Stimulated activated CD8-positive, alpha-beta memory T cell treated with anti-CD3 and anti-CD28 coated beads, Interleukin-15, amount 100 ng/mL, for 4 hours (primary cell): ENCODE data around the gene SGF29.
"Not testable (repeated sequence)": the region's sequence is repeated elsewhere in the genome, so short reads cannot be mapped to it uniquely, and the experiment has no call there.

ENCODE experiments used
- DNase-seq, 2 donors: peaks; one replicate each; pipeline ENCODE4 v3.0.0-alpha.2; 2020; ENCODE audit warnings: low read depth in 2 of 2

SGF29 gene

DNA sequence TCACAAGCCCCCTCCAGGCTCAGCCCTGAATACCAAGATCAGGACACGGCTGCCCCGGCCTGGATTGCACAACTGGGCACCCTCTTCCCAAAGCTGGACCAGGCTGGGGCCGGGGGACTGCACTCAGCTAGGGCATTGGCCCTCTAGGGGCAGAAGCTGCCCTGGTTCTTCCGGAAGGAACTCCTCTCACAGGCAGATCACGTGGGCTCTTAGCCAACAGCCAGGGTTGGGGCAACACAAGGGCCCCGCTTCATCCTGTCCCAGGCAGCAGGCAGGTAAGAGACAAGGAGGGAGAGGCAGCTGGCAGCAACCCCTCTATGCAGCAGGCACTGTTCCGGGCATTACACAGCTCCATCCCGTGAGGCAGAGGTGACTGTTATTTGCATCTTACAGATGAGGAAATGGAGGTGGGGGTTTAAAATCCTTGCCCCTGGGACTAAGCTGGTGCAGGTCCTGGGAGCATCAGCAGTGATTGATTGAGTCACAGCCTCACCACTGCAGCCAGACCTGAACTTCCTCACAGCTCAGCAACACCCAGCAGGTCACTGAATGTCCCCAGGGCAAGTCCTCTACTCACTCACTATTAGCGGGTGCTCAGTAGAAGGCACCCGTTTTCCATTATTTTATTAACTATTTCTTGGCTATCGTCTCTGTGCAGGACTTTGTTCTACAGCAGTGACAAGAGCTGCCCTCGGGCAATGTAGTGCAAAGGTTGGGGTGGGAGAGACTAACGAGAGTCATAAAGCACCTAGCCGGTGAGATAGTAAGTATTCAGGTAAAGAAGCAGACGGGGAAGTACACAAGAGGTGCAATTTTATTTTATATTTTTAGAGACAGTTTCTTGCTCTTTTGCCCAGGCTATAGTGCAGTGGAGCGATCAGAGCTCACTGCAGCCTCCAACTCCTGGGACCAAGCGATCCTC lies 58.9 kb downstream of the SGF29 start:
- DNase-seq: not testable (repeated sequence)

DNA sequence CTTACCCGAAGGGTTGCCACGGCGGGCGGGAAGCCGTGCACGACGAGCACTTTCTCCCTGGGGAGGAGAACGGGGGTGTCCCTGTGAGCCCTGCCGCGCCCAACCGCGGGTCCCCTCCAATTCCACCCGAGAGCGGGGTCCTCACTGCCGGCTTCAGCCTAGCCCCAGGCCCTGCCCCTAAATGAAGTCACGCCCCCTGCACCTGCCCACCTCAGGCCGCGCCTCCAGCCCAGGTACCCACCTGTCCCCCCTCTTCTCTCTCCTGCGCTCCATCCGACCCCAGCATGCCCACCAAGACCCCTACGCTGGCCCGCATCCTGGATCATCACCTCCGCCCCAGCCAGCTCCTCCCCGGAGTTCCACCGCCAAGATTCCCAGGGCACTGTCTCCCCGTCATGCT lies 60.2 kb downstream of the SGF29 start:
- DNase-seq: not testable (repeated sequence)

DNA sequence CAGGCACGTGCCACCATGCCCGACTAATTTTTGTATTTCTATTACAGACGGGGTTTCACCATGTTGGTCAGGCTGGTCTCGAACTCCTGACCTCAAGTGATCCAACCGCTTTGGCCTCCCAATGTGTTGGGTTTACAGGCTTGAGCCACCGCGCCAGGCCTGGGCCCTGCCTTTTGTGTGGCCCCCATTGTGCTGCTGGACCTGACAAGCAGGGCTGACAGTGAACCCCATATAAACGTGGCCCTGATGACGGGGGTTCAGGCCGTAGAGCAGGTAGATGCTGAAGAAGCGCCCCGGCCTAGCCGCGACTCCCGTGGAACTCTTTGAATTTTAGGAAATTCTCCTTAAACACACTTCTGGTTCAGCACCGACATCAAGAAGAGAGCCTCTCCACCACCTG lies 60.8 kb downstream of the SGF29 start:
- not testable (repeated sequence) for DNase-seq

DNA sequence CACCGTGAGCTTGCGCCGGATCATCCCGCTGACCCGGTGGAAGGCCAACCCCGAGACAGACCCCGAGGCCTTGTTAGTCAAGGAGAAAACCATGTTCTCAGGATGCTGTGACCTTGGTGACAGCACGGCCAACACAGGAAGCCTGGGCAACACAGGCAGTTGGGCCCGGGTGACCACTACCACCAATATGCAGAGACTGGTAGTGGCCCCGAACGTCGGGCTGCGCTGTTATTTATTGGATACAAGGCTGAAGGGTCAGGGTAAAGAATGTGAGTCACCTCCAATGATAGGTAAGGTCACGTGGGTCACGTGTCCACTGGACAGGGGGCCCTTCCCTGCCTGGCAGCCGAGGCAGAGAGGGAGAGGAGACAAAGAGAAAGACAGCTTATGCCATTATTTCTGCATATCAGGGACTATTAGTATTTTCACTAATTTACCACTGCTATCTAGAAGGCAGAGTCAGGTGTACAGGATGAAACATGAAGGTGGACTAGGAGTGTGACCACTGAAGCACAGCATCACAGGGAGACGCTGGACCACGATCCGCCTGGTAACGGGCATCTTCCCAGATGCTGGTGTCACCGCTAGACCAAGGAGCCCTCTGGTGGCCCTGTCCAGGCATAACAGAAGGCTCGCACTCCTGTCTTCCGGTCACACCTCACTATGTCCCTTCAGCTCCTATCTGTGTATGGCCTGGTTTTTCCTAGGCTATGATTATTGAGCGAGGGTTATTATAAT lies 61.9 kb downstream of the SGF29 start:
- DNase-seq: not testable (repeated sequence)

DNA sequence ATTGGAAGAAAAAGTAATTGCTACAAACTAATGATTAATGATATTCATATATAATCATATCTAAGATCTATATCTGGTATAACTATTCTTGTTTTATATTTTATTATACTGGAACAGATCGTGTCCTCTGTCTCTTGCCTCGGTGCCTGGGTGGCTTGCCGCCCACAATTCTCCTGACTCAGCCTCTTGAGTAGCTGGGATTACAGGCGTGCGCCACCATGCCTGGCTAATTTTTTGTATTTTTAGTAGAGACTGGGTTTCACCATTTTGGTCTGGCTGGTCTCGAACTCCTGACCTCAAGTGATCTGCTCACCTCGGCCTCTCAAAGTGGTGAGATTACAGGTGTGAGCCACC lies 62.5 kb downstream of the SGF29 start:
- not testable (repeated sequence) for DNase-seq

DNA sequence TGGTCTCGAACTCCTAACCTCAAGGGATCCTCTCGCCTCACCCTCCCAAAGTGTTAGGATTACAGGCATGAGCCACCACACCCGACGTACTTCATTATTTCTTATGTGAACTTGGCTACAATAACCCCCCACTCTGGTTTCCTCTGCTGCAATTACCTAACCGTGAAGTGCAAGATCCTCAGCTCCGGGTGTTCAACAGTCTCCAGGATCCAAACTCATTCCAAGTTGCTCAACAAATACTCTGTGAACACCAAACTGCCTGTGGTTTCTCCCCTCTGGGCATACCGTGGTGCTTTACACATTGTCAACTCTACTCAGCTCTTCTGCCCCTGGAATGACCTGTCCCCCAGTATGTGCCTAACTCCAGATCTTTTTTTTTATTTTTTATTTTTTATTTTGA lies 62.9 kb downstream of the SGF29 start:
- DNase-seq: no peak

DNA sequence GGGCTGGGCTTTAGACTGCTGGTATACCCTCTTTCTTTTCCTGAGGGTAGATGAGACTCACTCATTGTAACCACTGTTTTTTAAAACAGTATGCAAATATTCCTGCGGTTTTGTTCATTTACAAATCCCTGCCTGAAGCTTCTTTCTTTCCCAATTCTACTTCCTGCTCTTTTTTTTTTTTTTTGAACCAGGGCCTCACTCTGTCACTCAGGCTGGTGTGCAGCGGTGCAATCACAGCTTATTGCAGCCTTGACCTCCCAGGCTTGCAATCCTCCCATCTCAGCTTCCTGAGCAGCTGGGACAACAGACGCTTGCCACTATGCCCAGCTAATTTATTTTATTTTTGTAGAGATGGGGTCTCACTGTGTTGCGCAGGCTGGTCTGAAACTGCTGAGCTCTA lies 64.2 kb downstream of the SGF29 start:
- DNase-seq: no peak

DNA sequence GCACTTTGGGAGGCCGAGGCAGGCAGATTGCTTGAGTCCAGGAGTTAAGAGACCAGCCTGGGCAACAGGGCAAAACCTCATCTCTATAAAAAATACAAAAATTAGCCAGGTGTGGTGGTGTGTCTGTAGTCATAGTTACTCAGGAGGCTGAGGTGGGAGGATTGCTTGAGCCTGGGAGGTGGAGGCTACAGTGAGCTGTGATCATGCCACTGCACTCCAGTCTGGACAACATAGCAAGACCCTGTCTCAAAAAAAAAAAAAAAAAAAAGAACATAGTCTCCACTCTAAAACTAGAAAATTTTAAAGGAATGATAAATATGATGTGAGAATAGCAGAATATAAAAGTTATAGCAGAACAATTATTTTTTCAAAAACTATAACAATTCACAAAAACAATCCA lies 66.6 kb downstream of the SGF29 start:
- not testable (repeated sequence) for DNase-seq

DNA sequence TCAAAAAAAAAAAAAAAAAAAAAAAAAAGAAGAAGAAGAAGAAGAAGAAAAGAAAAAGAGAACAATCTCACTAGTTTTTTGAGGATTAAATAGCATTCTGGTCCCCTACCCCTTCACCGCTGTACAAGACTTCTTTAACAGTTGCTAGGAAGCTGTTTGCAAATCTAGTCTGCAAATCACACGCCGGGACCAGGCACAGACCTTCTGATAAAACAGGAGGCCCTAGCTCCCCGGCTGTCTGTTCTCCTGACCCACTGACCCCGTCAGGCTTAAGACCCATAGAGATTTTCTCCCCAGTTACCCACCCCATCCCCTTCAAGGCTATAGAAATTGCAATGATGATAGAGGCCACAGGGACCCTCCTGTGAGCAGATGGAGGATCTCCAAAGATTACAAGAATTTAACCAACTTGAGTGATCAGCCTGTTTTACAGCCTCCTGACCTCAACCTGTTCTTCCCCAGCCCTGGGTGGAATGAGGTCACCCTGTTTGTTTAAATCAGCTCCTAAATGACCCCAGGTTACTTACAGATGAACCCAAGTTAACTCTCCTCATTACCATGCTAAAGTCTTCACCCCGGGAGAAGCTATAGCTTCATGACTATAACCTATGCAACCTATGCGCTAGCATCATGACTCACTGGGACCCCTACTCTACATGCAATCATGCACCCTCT lies 67.9 kb downstream of the SGF29 start:
- DNase-seq: no peak

DNA sequence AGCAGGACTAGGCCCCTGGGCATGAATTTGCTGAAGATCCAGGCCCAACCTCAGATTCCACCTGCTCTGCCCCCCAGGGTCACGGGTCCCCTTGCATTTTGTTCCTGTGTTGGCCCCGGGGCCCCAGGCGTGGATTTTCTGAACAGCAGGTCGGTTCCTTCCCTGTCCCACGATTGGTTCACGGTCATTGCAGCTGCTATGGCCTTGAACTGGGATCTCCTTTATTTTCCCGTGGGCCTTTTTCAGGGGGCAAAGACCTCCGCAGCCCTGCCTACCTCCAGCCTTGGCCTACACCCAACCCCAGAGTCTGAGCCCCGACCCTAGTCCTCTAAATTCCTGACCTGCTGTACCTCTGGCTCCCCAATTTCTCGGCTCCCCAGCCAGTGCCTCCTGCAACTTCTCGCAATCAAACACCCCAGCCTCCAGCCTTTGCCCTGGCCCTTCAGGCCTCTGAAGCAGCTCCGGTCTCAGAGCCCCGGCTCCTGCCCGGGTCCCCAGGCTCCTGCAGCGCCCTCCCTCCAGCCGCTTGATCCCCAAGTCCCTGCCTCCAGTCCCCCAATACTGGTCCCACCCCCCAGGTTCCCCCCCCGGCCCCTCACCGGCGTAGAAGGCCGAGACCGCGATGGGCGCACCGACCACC lies 68.9 kb downstream of the SGF29 start:
- not testable (repeated sequence) for DNase-seq

DNA sequence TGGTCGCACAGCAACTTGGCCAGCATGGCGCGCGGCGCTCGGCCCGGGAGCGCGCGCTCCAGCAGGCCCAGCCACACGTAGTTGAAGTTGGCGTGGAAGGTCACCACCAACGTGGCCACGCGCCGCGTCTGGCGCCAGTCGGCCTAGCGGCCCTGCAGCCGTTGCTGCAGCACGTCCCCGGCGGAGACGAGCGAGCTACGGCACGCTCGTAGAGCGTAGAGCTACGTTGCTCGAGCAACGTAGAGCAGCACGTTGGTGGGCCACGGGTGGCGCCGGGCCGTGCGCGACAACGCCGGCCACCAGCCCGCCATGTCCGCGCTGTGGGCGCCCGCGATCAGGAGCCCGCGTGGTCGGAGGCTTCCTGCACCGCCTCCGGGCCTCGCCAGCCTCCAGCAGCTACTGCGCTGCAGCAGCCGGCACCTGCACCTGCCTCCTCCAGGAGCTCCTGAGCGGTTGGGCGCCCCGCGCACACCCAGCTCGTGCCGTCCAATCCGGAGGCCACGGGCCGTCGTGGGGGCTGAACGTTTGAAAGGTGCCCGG lies 69.5 kb downstream of the SGF29 start:
- DNase-seq: peak; percentile 28 to 37

DNA sequence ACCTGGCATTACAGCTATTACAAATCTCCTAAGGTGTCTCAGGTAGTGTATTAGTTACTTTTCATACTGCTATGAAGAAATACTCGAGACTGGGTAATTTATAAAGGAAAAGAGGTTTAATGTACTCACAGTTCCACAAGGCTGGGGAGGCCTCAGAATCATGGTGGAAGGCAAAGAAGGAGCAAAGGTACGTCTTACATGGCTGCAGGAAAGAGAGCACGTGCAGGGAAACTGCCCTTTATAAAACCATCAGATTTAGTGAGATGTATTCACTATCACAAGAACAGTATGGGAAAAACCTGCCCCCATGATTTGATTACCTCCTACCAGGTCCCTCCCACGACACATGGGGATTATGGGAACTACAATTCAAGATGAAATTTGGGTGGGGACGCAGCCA lies 77.2 kb downstream of the SGF29 start:
- DNase-seq: not testable (repeated sequence)

DNA sequence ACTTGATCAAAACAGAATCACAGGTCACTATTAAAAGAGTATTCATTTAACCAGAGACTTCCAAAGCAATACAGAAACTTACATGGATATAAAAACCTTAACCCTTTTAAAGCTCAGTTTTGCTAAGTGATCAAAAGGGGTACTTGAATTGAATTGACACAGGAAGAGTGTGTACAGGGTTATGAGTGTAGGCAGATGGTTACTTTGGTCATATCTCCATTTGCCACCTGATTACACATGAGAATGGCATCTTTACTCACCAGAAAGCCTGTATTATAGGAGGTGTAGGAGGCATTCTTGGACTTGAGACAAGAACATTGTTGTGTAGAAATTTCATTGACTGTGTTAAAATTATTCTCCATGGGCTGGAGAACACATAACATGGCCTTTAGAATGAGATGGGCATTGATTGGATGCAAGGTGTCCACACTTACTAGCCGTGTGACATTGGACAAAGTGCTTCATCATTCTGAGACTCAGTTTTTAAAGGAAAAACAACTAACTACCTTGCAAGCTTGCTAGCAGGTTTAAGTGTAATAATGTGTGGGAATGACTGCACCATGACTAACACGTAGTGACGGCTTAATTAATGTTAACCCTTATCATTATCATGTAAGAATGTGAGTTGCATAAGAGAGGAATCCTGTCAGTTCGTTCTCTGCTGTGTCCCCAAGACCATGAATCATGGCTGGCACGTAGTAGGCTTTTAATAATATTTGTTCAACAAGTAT lies 82.5 kb downstream of the SGF29 start:
- DNase-seq: not testable (repeated sequence)

DNA sequence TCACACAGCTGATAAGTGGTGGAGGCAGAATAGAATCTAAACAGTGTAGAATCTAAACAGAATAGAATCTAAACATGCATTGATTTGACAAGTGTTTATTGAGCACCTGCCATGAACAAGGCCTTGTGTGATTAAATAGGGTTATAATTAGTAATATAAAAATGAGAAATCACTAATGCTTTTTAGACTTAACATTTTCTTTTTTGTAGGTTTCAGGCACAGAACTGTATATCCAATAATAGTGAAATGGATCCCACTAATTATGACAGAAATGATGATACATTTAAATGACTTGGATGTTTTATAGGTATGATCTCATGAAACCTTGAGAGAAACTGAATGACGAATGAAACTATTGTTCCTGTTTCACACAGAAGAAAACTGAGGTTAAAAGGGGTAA lies 84.0 kb downstream of the SGF29 start, which contains the start of gene NPIPB8:
Gene NPIPB8, plus strand, starts transcription at position 301 of the 400 bp plus-strand sequence. CDS start 296 bp downstream, outside the sequence.
- DNase-seq: not testable (repeated sequence)

DNA sequence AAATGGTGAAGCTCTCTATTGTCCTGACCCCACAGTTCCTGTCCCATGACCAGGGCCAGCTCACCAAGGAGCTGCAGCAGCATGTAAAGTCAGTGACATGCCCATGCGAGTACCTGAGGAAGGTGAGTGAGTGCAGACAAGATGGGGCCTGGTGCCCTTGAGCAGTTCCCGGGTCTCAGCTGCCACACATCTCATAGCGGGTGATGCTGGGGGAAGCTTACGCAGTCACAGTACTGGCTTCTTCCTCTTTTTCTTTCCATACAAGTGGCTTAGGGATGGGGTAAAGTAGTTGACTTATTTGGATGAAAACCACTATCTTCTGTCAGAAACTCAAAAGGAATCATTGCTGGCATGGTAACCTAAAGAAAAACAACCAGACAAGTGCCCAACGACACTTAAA lies 84.6 kb downstream of the SGF29 start:
- DNase-seq: not testable (repeated sequence)

DNA sequence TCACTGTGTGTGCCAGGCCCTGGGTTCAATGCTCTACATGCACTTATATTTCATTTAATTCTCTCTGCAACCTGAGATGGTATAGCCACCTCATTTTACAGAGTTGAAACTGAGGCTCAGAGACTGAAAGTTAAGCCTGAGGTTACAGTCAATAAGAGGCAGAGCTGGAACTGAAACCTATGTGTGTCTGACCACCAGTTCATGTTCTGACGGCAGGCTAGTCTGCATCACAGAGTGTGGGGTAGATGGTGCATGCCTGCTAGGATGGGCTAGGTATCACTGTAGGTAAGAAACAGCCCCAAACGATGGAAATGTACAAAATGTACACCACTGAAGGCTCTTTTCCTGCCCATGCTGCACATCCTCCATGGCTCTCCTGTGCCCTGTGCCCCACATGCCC lies 86.2 kb downstream of the SGF29 start:
- DNase-seq: not testable (repeated sequence)
